GM12873 (cell line): ENCODE data around the gene MRPS2.

Experiments used
- CTCF ChIP-seq: IDR thresholded peaks from 2 replicates; pipeline ENCODE4 v1.5.1; 2012; ENCODE audit warnings: low read depth, mild to moderate bottlenecking, moderate library complexity, low read length, control low read depth; ENCODE audit not compliant: insufficient read depth; ENCODE audit errors: missing control alignments

The MRPS2 gene

DNA sequence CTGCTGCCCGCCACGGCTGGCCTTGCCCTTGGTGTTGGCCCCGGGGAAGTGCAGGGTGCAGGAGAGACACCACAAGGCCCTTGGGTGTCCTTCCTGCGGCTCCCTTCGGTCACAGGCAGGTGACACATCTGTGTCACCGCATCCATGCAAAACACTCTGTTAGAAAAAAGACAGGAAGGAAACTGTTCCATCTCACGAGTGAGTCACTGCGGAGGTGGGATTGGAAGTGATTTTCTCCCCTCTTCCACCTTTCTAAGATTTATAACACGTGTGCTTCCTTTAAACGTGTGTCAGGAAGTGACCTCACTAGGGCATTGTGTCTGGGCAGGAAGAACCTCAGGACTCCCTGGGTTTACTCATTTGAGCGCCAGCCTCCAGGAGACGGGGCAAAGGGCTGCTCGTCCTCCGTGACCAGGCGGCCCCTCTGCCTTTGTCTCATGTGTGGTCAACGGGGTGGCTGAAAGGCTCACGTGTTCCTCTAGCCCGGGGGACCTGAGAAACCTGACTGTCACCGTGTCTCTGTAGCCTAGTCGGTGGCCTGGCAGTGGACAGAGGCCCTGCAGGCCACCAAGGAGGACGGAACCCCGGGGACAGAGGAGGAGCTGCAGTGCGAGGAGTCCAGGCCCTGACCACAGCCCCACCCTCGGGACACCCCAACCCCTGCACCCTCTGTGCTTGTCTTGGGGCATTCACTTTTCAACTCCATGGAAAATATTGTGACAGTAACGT, 15.8 kb downstream of the MRPS2 start:
- no peak for TF ChIP-seq CTCF

DNA sequence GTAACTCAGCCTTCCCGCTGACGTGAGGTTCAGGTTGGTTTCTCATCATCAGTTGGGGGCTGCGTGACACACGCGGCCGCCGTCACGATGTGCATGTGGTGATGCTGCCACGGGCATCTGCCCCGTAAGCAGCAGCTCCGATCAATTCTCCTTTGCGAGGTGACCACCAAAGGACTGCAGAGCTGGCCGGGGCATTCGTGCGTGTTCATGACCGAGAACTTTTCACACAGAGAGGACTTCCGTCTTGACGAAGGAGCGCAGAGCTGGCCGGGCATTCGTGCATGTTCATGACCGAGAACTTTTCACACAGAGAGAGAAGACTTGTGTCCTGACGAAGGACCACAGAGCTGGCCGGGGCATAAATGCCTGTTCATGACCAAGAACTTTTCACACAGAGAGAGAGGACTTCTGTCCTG, 16.9 kb downstream of the MRPS2 start:
- TF ChIP-seq CTCF: no peak

DNA sequence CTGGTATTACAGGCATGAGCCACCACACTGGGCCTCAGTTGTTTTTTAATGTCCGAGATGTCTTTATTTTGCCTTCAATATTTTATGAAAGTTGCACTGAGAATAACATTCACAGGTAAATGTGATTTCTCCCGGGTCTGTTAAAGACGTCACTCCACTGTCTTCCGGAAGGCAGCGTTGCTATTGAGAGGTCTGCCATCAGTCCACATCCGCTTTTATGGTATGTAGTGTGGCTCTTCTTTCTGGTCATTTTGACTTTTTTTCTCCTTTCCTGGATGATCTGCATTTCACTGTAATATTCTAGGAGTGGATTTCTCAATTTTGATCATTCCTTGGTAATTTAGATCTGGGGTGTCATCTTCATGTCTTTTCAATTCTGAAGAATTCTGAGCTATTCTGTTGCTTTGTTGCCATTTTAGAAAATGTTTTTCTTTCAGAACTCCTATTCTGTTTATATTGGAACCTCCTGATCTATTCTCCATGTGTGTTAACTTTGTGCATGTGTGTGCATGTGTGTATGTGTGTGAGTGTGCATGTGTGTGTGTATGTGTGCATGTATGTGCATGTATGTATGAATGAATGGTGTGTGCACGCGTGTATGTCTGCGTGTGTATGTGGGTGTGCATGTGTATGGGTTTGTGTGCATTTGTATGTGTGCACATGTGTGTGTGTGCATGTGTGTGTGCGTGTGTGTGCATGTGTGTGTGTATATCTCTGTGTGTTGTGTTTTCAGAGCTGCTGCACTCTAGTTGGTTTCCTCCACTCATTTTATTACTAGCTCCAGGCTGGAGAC, 18.9 kb downstream of the MRPS2 start:
- no peak for TF ChIP-seq CTCF

DNA sequence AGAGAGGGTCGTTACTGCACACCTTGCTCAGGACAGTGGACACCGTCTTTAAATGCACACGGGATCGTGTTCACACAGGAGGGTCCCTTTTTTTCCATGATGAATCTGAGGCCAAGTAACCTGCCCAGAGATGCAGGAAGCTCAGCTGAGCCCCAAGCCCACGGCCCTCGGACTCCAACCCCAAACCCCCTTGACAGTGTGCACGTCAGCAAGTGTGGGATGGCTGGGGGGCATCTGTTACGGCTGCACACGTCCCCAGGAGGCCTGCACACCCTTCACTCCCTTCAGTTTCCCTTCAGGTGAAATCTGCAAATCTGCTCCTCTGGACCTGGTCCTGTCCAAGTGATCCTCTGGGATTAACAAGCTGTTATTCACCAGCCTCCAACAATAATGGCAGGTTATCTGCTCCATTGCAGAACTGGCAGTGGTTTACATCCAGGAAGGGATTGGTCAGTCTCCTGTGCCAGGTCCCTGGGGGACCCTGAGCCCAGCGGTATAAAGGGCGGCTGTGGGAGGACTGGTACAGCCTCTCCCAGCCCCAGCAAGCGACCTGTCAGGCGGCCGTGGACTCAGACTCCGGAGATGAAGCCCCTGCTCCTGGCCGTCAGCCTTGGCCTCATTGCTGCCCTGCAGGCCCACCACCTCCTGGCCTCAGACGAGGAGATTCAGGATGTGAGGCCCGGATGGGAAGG, 20.6 kb downstream of the MRPS2 start, which contains the start of gene LCN1:
TSS of gene LCN1 (plus strand) at position 525 of the 692 bp plus-strand sequence. CDS start at position 583, 58 bp downstream.
- TF ChIP-seq CTCF: no peak

- no peak for TF ChIP-seq CTCF
Measured at GRCh38 chr9:135521608-135522095, 21.2 kb downstream of the MRPS2 start.

DNA sequence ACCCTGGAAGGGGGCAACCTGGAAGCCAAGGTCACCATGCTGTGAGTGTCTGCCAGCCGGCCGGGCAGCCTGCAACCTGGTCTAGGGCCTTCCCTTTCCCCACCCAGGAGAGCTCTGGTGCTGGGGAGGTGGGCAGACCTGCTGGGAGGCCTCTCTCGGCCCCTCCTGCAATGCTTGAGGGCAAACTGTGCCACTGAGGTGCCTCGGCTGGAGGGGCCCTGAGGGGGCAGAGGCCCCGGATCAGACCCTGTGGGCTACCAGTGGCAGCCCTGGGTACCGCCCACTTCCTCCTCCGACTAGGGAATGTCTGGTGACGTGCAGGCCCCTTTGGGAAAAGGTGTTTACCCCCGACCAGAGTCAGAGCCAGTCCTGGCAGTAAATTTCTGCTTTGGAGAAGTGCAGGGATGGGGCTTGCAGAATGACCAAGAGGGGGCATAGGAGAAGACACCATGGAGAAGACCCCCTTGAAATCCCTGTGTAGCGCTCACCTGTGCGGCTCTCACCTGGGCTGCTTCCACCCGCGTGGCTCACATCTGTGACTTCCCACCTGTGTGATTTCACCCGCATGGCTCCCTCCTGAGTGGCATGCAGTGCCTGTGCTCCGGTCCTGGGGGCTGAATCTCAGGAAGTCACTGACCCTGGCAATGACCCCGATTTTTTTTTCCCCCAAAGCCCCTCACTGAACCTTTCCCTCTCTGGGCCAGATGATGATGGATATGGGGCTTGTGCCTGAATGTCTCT, 21.8 kb downstream of the MRPS2 start:
- TF ChIP-seq CTCF: no peak

DNA sequence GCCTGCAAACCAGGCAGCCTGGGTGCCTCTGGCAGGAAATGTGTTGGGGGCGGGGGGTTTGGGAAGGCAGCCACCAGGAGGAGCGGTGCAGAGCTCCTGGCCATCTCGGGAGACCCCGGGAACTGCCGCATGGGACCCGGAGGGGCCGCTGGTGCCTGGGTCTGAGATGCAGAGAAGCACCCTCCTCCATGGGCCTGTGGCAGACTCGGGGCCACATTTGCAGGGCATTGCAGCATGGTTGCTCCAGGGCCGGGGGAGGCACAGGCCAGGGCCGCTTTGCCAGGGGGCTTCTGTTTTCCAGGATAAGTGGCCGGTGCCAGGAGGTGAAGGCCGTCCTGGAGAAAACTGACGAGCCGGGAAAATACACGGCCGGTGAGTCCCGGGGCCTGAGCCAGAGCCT, 22.4 kb downstream of the MRPS2 start:
- no peak for TF ChIP-seq CTCF
